Fibroblast of lung (primary cell): Measurements from ENCODE around the gene TMEM255B.

Source experiments
- CTCF ChIP-seq, 2 donors: IDR thresholded peaks in 1 of 2; conservative IDR thresholded peaks in 1 of 2; 1 replicate in 1 of 2; 2 replicates in 1 of 2; pipeline ENCODE4 v1.5.1; 2011 to 2012; ENCODE audit warnings: low read length in 2 of 2, control low read depth in 1 of 2, inconsistent platforms in 1 of 2, low read depth in 1 of 2, mild to moderate bottlenecking in 1 of 2
- EZH2 ChIP-seq: IDR thresholded peaks from 2 replicates; pipeline ENCODE4 v1.5.1; 2012; ENCODE audit warnings: low read length, control low read depth, mild to moderate bottlenecking; ENCODE audit errors: missing control alignments

- TF ChIP-seq EZH2 (no peak), CTCF (conservative IDR thresholded peaks at IDR 0.05 in 1 of 2, IDR thresholded peaks at IDR 0.05 in 1 of 2; ENCODE audit: low read depth in 1 of 2, low read length in 2 of 2) (no peak)
Measured at GRCh38 chr13:113785051-113786010, 26.3 kb downstream of the TMEM255B start.
